Measurements from ENCODE around the gene KXD1.

KXD1 gene

GRCh38 chr19:18616023-18616422, 58.4 kb downstream of the KXD1 start:
- Mint-ChIP-seq H3K36me3 (ENCODE audit: low read depth) (peaks cover 6% of the 10 kb centered on the region), H3K27ac (no peak overlapping the region), H3K27me3 (ENCODE audit: low read depth, poor library complexity) (peaks cover 71% of the 10 kb centered on the region), H3K9me3 (peaks cover 8% of the 10 kb centered on the region), H3K4me1 (peaks cover 24% of the 10 kb centered on the region), H3K4me3 (no peak overlapping the region)
- TF ChIP-seq, protein P1, sequence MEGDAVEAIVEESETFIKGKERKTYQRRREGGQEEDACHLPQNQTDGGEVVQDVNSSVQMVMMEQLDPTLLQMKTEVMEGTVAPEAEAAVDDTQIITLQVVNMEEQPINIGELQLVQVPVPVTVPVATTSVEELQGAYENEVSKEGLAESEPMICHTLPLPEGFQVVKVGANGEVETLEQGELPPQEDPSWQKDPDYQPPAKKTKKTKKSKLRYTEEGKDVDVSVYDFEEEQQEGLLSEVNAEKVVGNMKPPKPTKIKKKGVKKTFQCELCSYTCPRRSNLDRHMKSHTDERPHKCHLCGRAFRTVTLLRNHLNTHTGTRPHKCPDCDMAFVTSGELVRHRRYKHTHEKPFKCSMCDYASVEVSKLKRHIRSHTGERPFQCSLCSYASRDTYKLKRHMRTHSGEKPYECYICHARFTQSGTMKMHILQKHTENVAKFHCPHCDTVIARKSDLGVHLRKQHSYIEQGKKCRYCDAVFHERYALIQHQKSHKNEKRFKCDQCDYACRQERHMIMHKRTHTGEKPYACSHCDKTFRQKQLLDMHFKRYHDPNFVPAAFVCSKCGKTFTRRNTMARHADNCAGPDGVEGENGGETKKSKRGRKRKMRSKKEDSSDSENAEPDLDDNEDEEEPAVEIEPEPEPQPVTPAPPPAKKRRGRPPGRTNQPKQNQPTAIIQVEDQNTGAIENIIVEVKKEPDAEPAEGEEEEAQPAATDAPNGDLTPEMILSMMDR (IDR thresholded peaks at IDR 0.05) = no peak
- DNase-seq = no peak

DNA sequence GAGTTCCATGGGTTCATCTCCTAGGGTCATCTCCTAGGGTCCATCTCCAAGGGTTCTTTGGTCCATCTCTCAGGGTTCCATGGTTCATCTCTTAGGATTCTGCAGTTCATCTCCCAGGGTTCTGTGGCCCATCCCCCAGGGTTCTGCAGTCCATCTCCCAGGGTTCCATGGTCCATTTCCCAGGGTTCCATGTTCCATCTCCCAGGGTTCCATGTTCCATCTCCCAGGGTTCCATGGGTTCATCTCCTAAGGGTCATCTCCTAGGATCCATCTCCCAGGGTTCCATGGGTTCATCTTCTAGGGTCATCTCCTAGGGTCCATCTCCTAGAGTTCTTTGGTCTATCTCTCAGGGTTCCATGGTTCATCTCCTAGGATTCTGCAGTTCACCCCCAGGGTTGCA, 59.9 kb downstream of the KXD1 start:
- no peak overlapping the region for H3K4me3 Mint-ChIP-seq
- H3K9me3 Mint-ChIP-seq = peaks cover 8% of the 10 kb centered on the region
- H3K27ac Mint-ChIP-seq = no peak overlapping the region
- H3K4me1 Mint-ChIP-seq = peaks cover 15% of the 10 kb centered on the region
- DNase-seq = no peak
- peaks cover 59% of the 10 kb centered on the region for H3K27me3 Mint-ChIP-seq (ENCODE audit: low read depth, poor library complexity)
- H3K36me3 Mint-ChIP-seq (ENCODE audit: low read depth) = peaks cover 6% of the 10 kb centered on the region
- TF ChIP-seq, protein P1 (IDR thresholded peaks at IDR 0.05) = no peak

- TF ChIP-seq, protein P1 (IDR thresholded peaks at IDR 0.05) = no peak
- peaks cover 12% of the 10 kb centered on the region for H3K4me1 Mint-ChIP-seq
- H3K36me3 Mint-ChIP-seq (ENCODE audit: low read depth) = peaks cover 6% of the 10 kb centered on the region
- H3K27me3 Mint-ChIP-seq (ENCODE audit: low read depth, poor library complexity) = peaks cover 55% of the 10 kb centered on the region
- H3K27ac Mint-ChIP-seq = no peak overlapping the region
- H3K4me3 Mint-ChIP-seq = no peak overlapping the region
- peaks cover 8% of the 10 kb centered on the region for H3K9me3 Mint-ChIP-seq
- no peak for DNase-seq
Observed at GRCh38 chr19:18618236-18618635, 60.6 kb downstream of the KXD1 start.
